ENCODE data around the gene CCDC78.

The CCDC78 gene

GRCh38 chr16:736936-737481 lies 10.8 kb upstream of the CCDC78 start:
- no peak for DNase-seq

DNA sequence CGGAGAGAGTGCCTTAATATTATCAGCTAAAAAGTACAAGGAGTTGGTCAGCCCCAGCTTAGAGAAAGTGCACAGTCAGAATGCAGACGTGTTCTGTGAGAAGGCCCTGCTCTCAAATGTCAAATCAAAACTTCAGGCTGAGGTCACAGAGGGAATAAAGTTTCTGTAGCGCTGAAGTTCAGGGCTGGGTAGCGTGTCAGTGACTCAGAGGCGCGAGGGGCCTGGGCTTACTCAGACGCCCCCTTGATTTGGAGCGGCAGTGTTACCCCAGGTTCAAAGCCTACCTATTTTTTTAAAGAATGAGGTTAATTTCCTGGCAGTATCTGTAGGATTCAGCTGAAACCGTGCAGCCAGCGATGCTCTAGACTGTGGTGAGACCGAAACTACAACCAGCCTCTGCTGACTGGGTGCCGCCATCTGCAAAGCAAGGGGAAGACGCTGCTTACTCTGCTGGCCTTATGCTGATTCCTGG lies 9.8 kb upstream of the CCDC78 start:
- peak in 1 of 5 experiments; percentile 69 for DNase-seq

DNA sequence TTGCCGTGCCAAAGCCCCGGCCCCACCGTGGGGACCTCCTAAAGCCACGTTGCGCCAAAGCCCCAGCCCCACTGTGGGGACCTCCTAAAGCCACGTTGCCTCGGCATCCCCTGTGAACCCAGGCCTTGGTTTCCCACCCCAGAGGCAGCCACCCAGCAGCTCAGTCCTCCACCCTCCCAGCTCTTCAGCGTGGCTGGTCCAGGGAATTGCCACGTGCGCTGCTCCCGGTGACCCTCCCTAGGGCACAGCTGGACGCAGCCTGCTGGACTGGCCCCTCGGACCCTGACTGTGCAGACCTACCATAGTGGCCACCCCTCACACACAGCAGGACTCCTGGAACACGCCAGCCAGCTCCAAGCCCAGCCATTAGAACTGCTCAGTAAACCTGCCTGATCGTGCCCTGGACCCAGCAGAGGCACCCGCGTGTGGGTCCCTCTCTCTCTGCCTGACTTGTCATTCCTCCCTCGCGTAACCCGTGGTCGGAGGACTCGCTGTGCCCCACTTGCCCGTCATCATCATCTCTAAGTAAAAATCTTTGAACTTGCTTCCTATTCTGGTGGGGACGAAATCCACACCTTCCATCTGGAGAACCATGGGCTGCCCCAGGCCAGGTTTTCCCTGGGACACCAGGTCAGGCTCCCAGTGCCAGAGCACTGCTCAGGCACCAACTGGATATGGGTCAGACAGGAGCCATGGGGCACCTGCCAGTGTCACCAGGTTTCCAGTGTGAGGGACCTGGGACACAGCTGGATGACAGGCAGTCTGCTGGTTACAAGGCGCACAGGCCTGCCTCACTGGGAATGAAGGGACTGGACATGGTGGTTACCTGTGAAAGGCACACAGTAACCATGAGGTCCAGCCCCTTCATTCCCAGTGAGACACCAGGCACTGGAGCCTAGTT lies 9.0 kb upstream of the CCDC78 start:
- DNase-seq, result no peak

GRCh38 chr16:734208-734980 lies 8.2 kb upstream of the CCDC78 start:
- no peak for DNase-seq

DNA sequence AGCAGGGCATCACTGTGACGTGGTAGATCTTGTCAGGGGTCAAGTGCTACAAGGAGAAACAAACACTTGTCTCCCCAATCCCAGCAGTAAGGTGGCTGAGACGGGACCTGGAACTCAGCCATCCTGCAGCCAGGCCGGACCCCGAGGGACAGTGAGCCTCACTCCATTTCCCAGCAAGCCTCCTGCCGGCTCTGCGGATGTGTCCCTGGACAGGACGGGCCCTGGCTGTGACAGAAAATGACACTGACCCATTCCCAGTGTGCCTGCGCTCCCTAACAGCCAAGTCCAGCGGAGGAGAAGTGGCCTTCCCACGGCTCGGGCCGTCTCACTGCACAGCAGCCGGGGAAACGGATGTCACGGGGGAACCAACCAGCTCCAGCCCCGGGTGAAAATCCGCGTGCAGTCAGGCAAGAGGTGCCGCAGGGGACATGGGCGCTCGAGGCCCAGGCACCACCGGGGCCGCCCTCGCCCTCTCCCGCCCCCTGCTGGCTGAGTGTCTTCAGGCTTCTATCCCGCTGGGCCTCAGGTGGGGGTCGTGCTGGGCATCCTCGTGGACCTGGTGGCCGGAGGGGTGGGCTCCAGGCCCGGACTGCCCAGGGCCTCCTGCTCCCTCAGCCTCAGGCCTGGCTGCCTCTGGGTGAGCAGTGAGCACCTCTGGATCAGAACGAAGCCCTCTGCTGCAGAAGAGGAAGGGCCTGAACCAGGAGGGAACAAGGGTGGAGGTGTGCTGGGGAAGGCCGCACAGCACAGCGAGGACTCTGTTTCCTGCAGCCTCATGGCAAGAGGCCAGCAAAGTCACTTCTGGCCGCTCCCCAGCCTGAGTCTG lies 7.4 kb upstream of the CCDC78 start:
- DNase-seq, result no peak

DNA sequence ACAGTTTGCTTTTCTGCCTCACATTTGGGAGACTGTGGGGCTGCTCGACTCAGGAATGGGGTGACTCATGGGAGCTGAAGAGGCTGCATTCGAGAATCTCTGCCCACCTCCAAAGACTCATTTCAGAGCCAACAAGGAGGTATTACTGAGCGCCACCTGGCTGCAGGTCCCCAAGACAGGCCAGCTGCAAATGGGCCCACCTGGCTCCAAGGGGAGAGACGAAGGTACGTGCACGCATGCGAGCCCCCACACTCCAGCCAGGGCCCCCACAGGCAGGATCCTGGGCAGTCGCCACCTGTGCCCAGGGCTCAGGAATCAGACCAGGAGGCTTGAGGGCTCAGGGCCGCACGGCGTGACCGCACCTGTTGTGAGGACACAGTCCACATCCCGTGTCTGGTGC lies 6.7 kb upstream of the CCDC78 start:
- DNase-seq, result no peak

DNA sequence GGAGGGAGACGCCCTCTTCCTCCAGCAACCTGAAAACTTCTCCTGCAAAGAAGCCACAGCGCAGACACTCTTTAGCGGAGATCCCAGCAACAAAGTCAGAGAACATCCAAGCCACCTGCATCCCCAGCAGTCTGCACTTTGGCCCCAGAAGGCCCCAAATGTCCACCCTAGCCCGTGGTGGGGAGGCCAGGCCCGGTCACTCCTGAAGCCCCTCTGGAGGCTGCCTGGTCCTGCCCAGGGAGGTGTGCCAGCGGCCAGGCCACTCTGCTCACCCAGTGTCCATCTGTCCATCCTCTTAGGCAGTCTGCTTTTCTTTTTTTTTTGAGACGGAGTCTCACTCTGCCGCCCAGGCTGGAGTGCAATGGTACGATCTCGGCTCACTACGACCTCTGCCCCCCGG lies 6.1 kb upstream of the CCDC78 start:
- DNase-seq, result no peak

DNA sequence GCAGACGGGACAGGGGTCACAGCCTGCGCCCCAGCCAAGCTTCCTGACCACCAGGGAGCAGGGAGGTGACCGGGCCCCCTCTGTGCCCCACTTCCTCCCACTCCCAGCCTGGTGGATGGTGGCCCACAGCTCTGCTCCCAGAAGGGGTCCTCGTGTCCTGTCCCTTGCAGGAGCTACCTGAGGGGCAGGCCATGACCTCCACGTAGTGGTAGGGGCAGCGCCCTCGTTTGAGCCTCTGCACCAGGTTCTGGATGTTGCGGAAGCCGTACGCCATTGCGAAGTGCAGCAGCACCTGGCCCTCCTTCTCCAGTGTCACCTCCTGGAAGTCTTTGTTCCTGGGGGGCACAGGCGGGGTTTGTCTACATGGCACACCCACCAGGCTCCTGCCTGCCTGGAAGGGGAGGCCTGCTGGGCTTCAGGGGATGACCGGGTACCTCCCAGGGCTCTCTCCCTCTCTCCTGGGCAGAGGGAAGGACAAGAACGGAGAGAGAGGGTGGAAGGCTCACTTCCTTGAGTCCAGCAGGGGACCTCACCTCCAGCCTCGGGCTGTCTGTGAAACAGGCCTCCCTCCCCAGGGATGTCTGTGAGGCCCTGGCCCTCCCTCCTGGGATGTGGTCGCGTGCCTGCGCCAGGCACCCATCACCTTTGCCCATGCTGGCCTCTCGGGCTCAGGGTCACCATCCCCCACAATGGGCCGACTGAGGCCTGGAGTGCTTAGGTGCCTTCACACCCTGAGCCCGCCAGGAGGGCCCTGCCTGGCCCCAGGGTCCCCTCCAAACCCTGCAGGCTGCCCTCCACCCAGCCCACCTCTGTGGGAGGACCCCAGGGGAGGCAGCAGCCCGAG lies 4.6 kb upstream of the CCDC78 start:
- DNase-seq, result no peak

GRCh38 chr16:729768-730665 lies 3.8 kb upstream of the CCDC78 start:
- no peak for DNase-seq

DNA sequence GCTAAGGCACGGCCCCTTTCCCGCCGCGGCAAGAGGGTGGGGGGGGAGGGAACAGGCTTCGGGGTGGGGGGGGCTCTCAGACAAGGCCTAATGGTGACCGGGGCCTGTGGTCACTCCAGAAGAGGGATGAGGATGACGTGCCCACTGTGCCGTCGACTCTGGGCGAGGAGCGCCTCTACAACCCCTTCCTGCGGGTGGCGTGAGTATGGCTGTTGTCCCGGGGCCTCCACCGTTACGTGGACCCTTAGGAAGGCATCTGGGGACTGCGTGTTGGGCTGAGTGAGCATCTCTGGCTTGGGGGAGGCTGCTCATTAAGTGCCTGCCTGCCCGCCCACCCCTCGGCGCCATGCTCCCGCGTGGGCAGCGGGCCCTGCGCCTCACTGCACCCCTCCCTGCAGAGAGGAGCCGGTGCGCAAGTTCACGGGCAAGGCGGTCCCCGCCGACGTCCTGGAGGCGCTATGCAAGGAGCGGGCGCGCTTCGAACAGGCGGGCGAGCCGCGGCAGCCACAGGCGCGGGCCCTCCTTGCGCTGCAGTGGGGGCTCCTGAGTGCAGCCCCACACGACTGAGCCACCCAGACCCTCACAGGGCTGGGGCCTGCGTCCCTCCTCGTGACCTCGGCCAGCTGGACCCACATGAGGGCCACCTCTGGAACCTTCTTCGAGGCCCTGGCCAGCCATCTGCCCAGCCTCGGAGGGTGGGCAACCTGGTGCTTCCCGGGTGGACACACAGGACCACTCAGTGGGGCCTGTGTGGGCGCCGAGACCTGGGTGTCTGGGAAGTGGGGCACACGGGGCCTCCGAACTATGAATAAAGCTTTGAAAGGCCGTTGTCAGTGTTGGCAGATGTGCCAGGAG lies 2.9 kb upstream of the CCDC78 start:
- no peak for DNase-seq

DNA sequence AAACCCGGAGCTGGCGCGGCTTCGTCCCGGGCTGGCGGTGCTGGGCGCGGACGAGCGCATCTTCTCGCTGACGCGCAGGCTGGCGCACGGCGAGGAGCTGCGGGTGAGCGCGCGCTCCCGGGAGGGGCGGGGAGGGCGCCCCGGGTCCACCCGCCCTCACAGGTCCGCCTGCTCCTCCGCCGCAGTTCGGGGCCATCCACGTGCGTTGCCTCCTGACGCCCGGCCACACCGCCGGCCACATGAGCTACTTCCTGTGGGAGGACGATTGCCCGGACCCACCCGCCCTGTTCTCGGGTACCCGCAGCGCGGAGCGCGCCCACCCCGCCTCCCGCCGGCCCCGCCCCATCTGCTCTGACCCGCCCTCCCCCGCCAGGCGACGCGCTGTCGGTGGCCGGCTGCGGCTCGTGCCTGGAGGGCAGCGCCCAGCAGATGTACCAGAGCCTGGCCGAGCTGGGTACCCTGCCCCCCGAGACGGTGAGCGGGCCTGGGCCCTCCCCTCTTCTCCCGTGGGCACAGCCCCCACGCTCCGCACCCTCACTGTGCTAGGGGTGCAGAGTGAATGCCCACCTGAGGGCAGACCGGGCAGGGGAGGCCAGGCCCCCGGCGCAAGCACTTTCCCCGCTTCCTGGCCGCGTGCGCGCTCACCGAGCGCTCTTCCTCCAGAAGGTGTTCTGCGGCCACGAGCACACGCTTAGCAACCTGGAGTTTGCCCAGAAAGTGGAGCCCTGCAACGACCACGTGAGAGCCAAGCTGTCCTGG lies 2.1 kb upstream of the CCDC78 start:
- DNase-seq, result peak in 4 of 5 experiments; percentile 33 to 78 (median 66)

GRCh38 chr16:727291-727977 lies 1.2 kb upstream of the CCDC78 start:
- DNase-seq, result peak in 1 of 5 experiments; percentile 37

DNA sequence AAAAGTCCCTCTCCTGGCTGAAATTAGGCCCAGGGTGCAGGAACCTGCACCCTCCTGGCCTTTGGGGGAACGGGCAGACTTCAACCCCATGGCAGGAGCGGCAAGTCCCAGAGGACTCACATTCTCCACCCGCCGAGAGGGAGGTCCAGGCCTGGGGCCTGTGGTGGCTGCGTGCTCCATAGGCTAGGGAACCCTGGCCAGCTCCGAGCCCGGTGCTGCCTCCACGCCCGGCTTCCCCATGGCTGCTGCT lies 130 bp downstream of the CCDC78 start:
- no peak for DNase-seq

DNA sequence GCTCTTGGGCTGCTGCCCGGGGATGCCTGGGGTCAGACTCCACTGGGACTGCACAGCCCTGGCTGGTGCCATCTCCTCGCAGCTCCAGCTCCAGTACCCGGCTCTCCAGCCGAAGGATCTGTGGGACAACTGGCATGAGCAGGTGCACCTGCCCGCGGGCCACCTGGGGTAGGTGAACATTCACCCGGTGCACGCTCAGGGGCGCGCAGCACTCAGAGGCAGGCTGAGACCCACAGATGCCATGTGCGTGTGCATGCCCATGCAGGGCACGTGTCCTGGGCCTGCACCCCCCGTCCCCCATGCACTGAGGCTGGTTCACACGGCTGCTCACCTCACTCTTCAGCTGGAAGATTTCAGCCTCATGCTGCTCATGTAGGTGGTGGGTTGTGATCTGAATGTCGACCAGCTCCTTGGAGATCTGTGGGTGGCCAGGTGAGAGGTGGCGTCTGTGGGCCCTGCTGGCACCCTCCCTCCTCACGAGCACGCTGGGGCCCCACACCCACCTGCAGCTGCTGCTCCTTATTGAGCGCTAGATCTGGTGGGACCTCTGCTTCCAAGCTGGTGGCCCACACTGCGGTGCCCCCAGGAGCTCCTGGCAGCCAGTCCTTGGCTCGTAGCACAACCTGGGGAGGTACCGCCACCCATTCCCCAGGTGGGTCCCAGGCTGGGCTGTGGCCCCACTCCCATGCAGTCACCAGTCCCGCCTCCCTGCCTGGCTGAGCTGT lies 618 bp downstream of the CCDC78 start:
- no peak for DNase-seq

GRCh38 chr16:725041-725376 lies 1.2 kb downstream of the CCDC78 start:
- no peak for DNase-seq

GRCh38 chr16:724188-725040 lies 1.8 kb downstream of the CCDC78 start:
- DNase-seq, result no peak

- DNase-seq, result no peak
These were observed 2.5 kb downstream of the CCDC78 start for GRCh38 chr16:723695-724094.

Measured in T-helper 2 cell (primary cell).